OCI-LY7 (cell line): ENCODE results near the gene CRTAP. TPM values are rescaled to one million over a fixed set of nuclear protein-coding genes. Genes with fewer than 3 reads are reported as not detected.

ENCODE experiments used
- BruUV-seq: library from RNA; stranded (reverse); fragments of 400-500 nt; replicated peaks from 2 replicates; lab custom pipeline; 2021; lab: Mats Ljungman, UMichigan
- CTCF ChIA-PET: fragments of 300-600 bp; sonication (Branson Sonifier 250); formaldehyde crosslinking; loops from one replicate; lab custom pipeline; 2022; ENCODE audit warnings: antibody characterized with exemption; ENCODE audit not compliant: unreplicated experiment; lab: Charles Lee
- POLR2A ChIA-PET: fragments of 300-600 bp; sonication (Branson Sonifier 250); formaldehyde crosslinking; loops from one replicate; lab custom pipeline; 2022; ENCODE audit warnings: antibody characterized with exemption; lab: Charles Lee
- DNase-seq: peaks from one replicate; pipeline ENCODE4 v3.0.0-alpha.2; 2015; ENCODE audit warnings: low spot score
- H2AFZ ChIP-seq: fragments of 200-600 bp; sonication (generic), shearing (Covaris generic); 2 replicates; pipeline ENCODE4 v1.6.1; 2014; ENCODE audit warnings: mild to moderate bottlenecking, antibody characterized with exemption, low read length, moderate library complexity
- H3K27ac ChIP-seq: fragments of 200-600 bp; sonication (generic); 2 replicates; pipeline ENCODE4 v1.5.1; 2014; ENCODE audit warnings: mixed run types, low read depth, mild to moderate bottlenecking, moderate library complexity, low read length, inconsistent platforms; ENCODE audit not compliant: poor library complexity, severe bottlenecking
- H3K36me3 ChIP-seq: fragments of 200-600 bp; sonication (generic); 2 replicates; pipeline ENCODE4 v1.6.1; 2014; ENCODE audit warnings: mild to moderate bottlenecking, antibody characterized with exemption, low read length, moderate library complexity, mixed read lengths; ENCODE audit not compliant: insufficient read depth
- H3K4me1 ChIP-seq: fragments of 200-600 bp; sonication (generic); 2 replicates; pipeline ENCODE4 v1.5.1; 2014; ENCODE audit warnings: mild to moderate bottlenecking, low read length; ENCODE audit not compliant: insufficient read depth, poor library complexity, severe bottlenecking
- H3K4me2 ChIP-seq: fragments of 200-600 bp; sonication (generic); 2 replicates; pipeline ENCODE4 v1.6.1; 2014; ENCODE audit warnings: mild to moderate bottlenecking, low read length
- H3K4me3 ChIP-seq: fragments of 200-600 bp; sonication (generic); 2 replicates; pipeline ENCODE4 v1.5.1; 2014; ENCODE audit warnings: mild to moderate bottlenecking, low read depth, low read length; ENCODE audit not compliant: poor library complexity, severe bottlenecking
- H3K79me2 ChIP-seq: fragments of 200-600 bp; sonication (generic); 2 replicates; pipeline ENCODE4 v1.6.1; 2016; ENCODE audit warnings: low read depth, mild to moderate bottlenecking, low read length, moderate library complexity, mixed read lengths; ENCODE audit not compliant: insufficient read depth
- H3K9me2 ChIP-seq: fragments of 200-600 bp; sonication (generic); 2 replicates; pipeline ENCODE4 v1.6.1; 2016; ENCODE audit warnings: mild to moderate bottlenecking, low read length, mixed read lengths; ENCODE audit not compliant: insufficient read depth
- H3K9me3 ChIP-seq: fragments of 200-600 bp; sonication (generic); 2 replicates; pipeline ENCODE4 v1.6.1; 2014; ENCODE audit warnings: mild to moderate bottlenecking, mixed run types, low read length, mixed read lengths
- H4K20me1 ChIP-seq: fragments of 200-600 bp; sonication (generic); 2 replicates; pipeline ENCODE4 v1.6.1; 2014; ENCODE audit warnings: mild to moderate bottlenecking, antibody characterized with exemption, low read length, moderate library complexity, mixed read lengths; ENCODE audit not compliant: insufficient read depth
- EZH2phosphoT487 ChIP-seq: fragments of 200-600 bp; sonication (generic); IDR thresholded peaks from 2 replicates; pipeline ENCODE4 v1.6.1; 2018; ENCODE audit warnings: low read depth, borderline replicate concordance, mild to moderate bottlenecking, mixed run types, antibody characterized with exemption, low read length, moderate library complexity, mixed read lengths
- intact Hi-C: fragments of 100-400 bp; cut with micrococcal nuclease; formaldehyde crosslinking; loops from one replicate; pipeline ENCODE4 v1.10.0; 2022; ENCODE audit not compliant: unreplicated experiment
- total RNA-seq, 2 experiments: library from RNA; depleted of rRNA in 1 of 2; stranded (reverse); fragments of >200 nt in 1 of 2; shearing (Covaris generic) in 1 of 2; gene quantifications; 2 replicates each; pipeline ENCODE4 v1.2.3, GENCODE V29; 2014 to 2022
- TF ChIP-seq, protein P1 (sequence below): fragments of 200-600 bp; sonication (generic); conservative IDR thresholded peaks from 2 replicates; pipeline ENCODE4 v1.5.1; 2014; ENCODE audit warnings: mild to moderate bottlenecking, antibody characterized with exemption, low read length, moderate library complexity, mixed read lengths

The CRTAP gene
- total RNA-seq, 2 experiments from 2014 or later, result 19.2 to 53.7 TPM

DNA sequence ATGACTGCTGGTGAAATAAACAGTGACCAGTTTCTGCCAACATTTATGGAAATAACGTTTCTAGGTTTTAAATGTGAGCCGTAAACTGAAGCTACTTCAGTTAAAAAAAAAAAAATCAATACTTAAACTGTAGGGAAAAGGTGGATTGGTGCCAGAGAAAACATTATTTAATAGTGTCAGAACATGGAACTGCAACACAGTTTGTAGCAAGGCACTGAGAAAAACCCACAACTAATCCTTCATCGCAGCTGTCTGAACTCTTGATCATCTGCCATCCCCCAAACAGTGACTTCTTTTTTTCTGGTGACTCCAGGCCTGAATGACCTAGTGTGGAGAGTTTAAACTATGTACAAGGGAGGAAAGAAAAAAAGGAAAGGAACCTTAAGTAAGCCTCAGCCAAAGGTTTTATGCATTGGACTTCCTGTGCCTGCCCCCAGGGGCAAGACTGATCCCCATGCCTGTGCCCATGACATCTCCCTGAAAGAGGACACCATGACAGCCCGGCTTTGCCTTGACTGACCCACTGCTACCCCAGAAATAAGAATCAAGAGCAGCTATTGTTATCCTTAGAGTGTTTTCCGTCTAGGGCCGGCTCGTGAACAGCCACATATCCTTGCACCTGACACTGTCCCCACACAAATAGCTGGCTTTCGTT, 33.1 kb downstream of the CRTAP start:
- H3K9me2 ChIP-seq, result no peaks in the 10 kb centered on the region
- H3K36me3 ChIP-seq, result peaks cover 13% of the 10 kb centered on the region; the same call in 1 of the 2 replicates
- no peak overlapping the region for H3K4me2 ChIP-seq
- ChIA-PET POLR2A (interaction anchor here (0.5 to 0.7 kb wide), 3 partner anchors 36 to 422 kb away, joined by 3 to 4 read pairs (median 4); no protein-coding TSS in a partner anchor), CTCF (no interaction called here)
- no peaks in the 10 kb centered on the region for H3K9me3 ChIP-seq
- H4K20me1 ChIP-seq, result no peaks in the 10 kb centered on the region
- no peak overlapping the region for H3K27ac ChIP-seq
- H3K79me2 ChIP-seq, result no peaks in the 10 kb centered on the region
- no peak overlapping the region for H2AFZ ChIP-seq
- H3K4me3 ChIP-seq, result no peak overlapping the region
- H3K4me1 ChIP-seq, result no peaks in the 10 kb centered on the region
- intact Hi-C loops, result no loop called here
- TF ChIP-seq, protein P1, sequence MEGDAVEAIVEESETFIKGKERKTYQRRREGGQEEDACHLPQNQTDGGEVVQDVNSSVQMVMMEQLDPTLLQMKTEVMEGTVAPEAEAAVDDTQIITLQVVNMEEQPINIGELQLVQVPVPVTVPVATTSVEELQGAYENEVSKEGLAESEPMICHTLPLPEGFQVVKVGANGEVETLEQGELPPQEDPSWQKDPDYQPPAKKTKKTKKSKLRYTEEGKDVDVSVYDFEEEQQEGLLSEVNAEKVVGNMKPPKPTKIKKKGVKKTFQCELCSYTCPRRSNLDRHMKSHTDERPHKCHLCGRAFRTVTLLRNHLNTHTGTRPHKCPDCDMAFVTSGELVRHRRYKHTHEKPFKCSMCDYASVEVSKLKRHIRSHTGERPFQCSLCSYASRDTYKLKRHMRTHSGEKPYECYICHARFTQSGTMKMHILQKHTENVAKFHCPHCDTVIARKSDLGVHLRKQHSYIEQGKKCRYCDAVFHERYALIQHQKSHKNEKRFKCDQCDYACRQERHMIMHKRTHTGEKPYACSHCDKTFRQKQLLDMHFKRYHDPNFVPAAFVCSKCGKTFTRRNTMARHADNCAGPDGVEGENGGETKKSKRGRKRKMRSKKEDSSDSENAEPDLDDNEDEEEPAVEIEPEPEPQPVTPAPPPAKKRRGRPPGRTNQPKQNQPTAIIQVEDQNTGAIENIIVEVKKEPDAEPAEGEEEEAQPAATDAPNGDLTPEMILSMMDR, result no peak
- TF ChIP-seq EZH2phosphoT487, result no peak
- no peak for DNase-seq
- no TSS peak for BruUV-seq

GRCh38 chr3:33149342-33149741, 35.5 kb downstream of the CRTAP start:
- TF ChIP-seq, protein P1, result no peak
- no peak for TF ChIP-seq EZH2phosphoT487
- Histone ChIP-seq H3K27ac (no peak overlapping the region), H4K20me1 (no peaks in the 10 kb centered on the region), H3K4me3 (no peak overlapping the region), H3K36me3 (no peaks in the 10 kb centered on the region), H3K79me2 (no peaks in the 10 kb centered on the region), H3K9me2 (no peaks in the 10 kb centered on the region), H3K4me1 (no peaks in the 10 kb centered on the region), H3K9me3 (no peaks in the 10 kb centered on the region), H3K4me2 (no peak overlapping the region), H2AFZ (no peak overlapping the region)
- ChIA-PET POLR2A (interaction anchor here (1.1 kb wide), 1 partner anchor 20 kb away, joined by 4 read pairs; no protein-coding TSS in a partner anchor), CTCF (no interaction called here)
- intact Hi-C loops, result no loop called here
- no TSS peak for BruUV-seq
- no peak for DNase-seq
